Panc1 (cell line): ENCODE results near the gene ST3GAL2. TPM values are rescaled to one million over a fixed set of nuclear protein-coding genes. Genes with fewer than 3 reads are reported as not detected.
A peak's percentile ranks its signal among the peaks of the same experiment; 100 is the strongest.

Experiments
- ATAC-seq: fragments of 200-7000 bp; cut with Tn5 transposase; 2 replicates; pipeline ENCODE4 v1.9.1; 2020; ENCODE audit warnings: mild to moderate bottlenecking, moderate library complexity
- BruUV-seq: library from RNA; stranded (reverse); fragments of 400-500 nt; replicated peaks from 2 replicates; lab custom pipeline; 2021; lab: Mats Ljungman, UMichigan
- CTCF ChIA-PET: fragments of 300-600 bp; sonication (Branson Sonifier 250); formaldehyde crosslinking; loops from one replicate; lab custom pipeline; 2022; ENCODE audit warnings: antibody characterized with exemption; lab: Charles Lee
- POLR2A ChIA-PET: fragments of 300-600 bp; sonication (Branson Sonifier 250); formaldehyde crosslinking; loops from one replicate; lab custom pipeline; 2022; ENCODE audit warnings: antibody characterized with exemption; lab: Charles Lee
- DNase-seq: peaks from one replicate; pipeline ENCODE4 v3.0.0-alpha.2; 2010; ENCODE audit warnings: low read depth, low spot score
- H3K27ac ChIP-seq: 2 replicates; pipeline ENCODE4 v1.5.1; 2011; ENCODE audit warnings: mild to moderate bottlenecking, low read length, inconsistent platforms
- H3K27me3 ChIP-seq: fragments of 200-500 bp; sonication (Bioruptor generic); 2 replicates; pipeline ENCODE4 v1.6.0; 2014; ENCODE audit warnings: low read length, inconsistent platforms; ENCODE audit not compliant: control insufficient read depth, insufficient read depth
- H3K36me3 ChIP-seq: fragments of 200-500 bp; sonication (Bioruptor generic); 2 replicates; pipeline ENCODE4 v1.5.1; 2014; ENCODE audit warnings: inconsistent platforms, mild to moderate bottlenecking, low read length, moderate library complexity; ENCODE audit not compliant: control insufficient read depth, insufficient read depth
- H3K4me1 ChIP-seq: 2 replicates; pipeline ENCODE4 v1.5.1; 2011; ENCODE audit warnings: inconsistent platforms, mild to moderate bottlenecking, low read length, moderate library complexity; ENCODE audit not compliant: control insufficient read depth, insufficient read depth
- H3K4me3 ChIP-seq, 2 experiments: 2 replicates each; pipeline ENCODE4 v1.5.1; 2011 to 2012; ENCODE audit warnings: low read depth in 2 of 2, low read length in 2 of 2, mild to moderate bottlenecking in 2 of 2, inconsistent platforms in 1 of 2, moderate library complexity in 1 of 2
- H3K9me3 ChIP-seq: fragments of 200-500 bp; sonication (Bioruptor generic); 2 replicates; pipeline ENCODE4 v1.5.1; 2014; ENCODE audit warnings: low read depth, mild to moderate bottlenecking, inconsistent platforms, low read length, moderate library complexity; ENCODE audit not compliant: control insufficient read depth, insufficient read depth
- CTCF ChIP-seq: fragments of 450-650 bp; IDR thresholded peaks from 2 replicates; pipeline ENCODE4 v1.5.1; 2017; ENCODE audit warnings: mild to moderate bottlenecking
- POLR2AphosphoS5 ChIP-seq: IDR thresholded peaks from 2 replicates; pipeline ENCODE4 v1.6.1; 2012; ENCODE audit warnings: mild to moderate bottlenecking, low read depth, low read length, moderate library complexity
- REST ChIP-seq, 2 experiments: IDR thresholded peaks; 2 replicates each; pipeline ENCODE4 v1.6.1; 2011 to 2012; ENCODE audit warnings: low read depth in 2 of 2, control low read depth in 1 of 2, low read length in 1 of 2, mild to moderate bottlenecking in 1 of 2, moderate library complexity in 1 of 2; ENCODE audit not compliant: insufficient read depth in 1 of 2
- SIN3A ChIP-seq: IDR thresholded peaks from 2 replicates; pipeline ENCODE4 v1.6.1; 2012; ENCODE audit warnings: low read depth, mild to moderate bottlenecking, low read length, moderate library complexity, borderline replicate concordance; ENCODE audit not compliant: insufficient read depth
- TCF7L2 ChIP-seq: IDR thresholded peaks from 2 replicates; pipeline ENCODE4 v1.6.1; 2011; ENCODE audit warnings: mild to moderate bottlenecking, low read depth, low read length, inconsistent platforms
- in situ Hi-C: cut with HindIII; loops from 2 replicates; pipeline ENCODE4 v1.10.0; 2016; ENCODE audit warnings: low sequenced_read_pairs, low pct_unique_long_range_greater_than_20kb
- intact Hi-C: fragments of 100-400 bp; cut with micrococcal nuclease; formaldehyde crosslinking; loops from one replicate; pipeline ENCODE4 v1.10.0; 2022; ENCODE audit not compliant: unreplicated experiment
- total RNA-seq: library from RNA; stranded (reverse); gene quantifications from one replicate; pipeline ENCODE4 v1.2.1, GENCODE V29; 2021; ENCODE audit not compliant: unreplicated experiment

The ST3GAL2 gene
- total RNA-seq, 1 experiment from 2014 or later, result 84.2 TPM

- no TSS peak for BruUV-seq
- DNase-seq (no peak), ATAC-seq (no peak)
- no peak overlapping the region for H3K4me3 ChIP-seq
- CTCF ChIA-PET, result no interaction called here
- in situ Hi-C loops, result no loop called here
- no peaks in the 10 kb centered on the region for H3K36me3 ChIP-seq
- TF ChIP-seq SIN3A (no peak), POLR2AphosphoS5 (no peak), TCF7L2 (no peak), CTCF (no peak), REST (IDR thresholded peaks at IDR 0.05; ENCODE audit: insufficient read depth in 1 of 2, low read depth in 2 of 2, low read length in 1 of 2) (no peak)
- no peaks in the 10 kb centered on the region for H3K9me3 ChIP-seq
- peaks cover 61% of the 10 kb centered on the region for H3K4me1 ChIP-seq
- 0 out of 2 replicates have a peak overlapping the region, but pooled peaks have one; percentile 15 for H3K27ac ChIP-seq
- intact Hi-C loops, result no loop called here
- POLR2A ChIA-PET, result interaction anchor here (0.6 kb wide), 1 partner anchor 19 kb away, joined by 4 read pairs; no protein-coding TSS in a partner anchor
- no peaks in the 10 kb centered on the region for H3K27me3 ChIP-seq
Observed at GRCh38 chr16:70421473-70422311, 17.2 kb downstream of the ST3GAL2 start.

- no peak overlapping the region for H3K27ac ChIP-seq
- H3K27me3 ChIP-seq, result no peaks in the 10 kb centered on the region
- no TSS peak for BruUV-seq
- ChIA-PET CTCF (no interaction called here), POLR2A (no interaction called here)
- in situ Hi-C loops, result no loop called here
- no peaks in the 10 kb centered on the region for H3K9me3 ChIP-seq
- no peak overlapping the region for H3K4me3 ChIP-seq
- no peaks in the 10 kb centered on the region for H3K36me3 ChIP-seq
- intact Hi-C loops, result no loop called here
- TF ChIP-seq SIN3A (no peak), TCF7L2 (no peak), CTCF (no peak), REST (IDR thresholded peaks at IDR 0.05; ENCODE audit: insufficient read depth in 1 of 2, low read depth in 2 of 2, low read length in 1 of 2) (no peak), POLR2AphosphoS5 (no peak)
- DNase-seq, result no peak
- H3K4me1 ChIP-seq, result peaks cover 65% of the 10 kb centered on the region
- no peak for ATAC-seq
Observed at GRCh38 chr16:70421014-70421413, 17.9 kb downstream of the ST3GAL2 start.
